Astrocyte of the spinal cord (primary cell): Measurements from ENCODE around the gene LRRIQ1.
A peak's percentile ranks its signal among the peaks of the same experiment; 100 is the strongest.

Experiments
- DNase-seq: peaks from one replicate; pipeline ENCODE4 v3.0.0; 2011; ENCODE audit warnings: low read depth, low spot score
- H3K4me3 ChIP-seq: 2 replicates; pipeline ENCODE4 v1.5.1; 2011; ENCODE audit warnings: low read depth, mild to moderate bottlenecking, low read length, moderate library complexity
- CTCF ChIP-seq: IDR thresholded peaks from 2 replicates; pipeline ENCODE4 v1.5.1; 2012; ENCODE audit warnings: low read depth, mild to moderate bottlenecking, low read length, inconsistent platforms
- in situ Hi-C: cut with HindIII; loops from 2 replicates; pipeline ENCODE4 v1.10.0; 2017; ENCODE audit warnings: low sequenced_read_pairs

LRRIQ1 gene

DNA sequence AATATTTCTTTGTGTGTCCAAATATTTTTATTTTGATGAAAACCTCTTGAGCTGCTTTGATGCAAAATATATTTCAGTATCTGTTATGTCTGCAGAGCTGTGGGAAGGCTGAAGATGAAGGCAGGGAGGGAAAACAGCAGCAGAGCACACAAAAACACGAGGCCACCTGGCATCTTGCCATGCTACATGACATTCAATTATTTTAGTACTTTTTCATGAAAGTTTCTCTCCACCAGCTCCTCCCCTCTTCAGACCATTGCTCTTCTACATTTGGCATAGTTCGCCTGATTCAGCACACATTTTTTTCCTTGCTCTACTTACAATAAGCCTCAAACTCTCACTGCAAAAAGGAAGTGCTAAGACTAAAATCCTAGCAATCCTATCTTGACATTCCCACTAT lies 239.2 kb downstream of the LRRIQ1 start:
- in situ Hi-C loops: no loop called here
- no peak overlapping the region for H3K4me3 ChIP-seq
- no peak for TF ChIP-seq CTCF
- DNase-seq: no peak

- no peak for TF ChIP-seq CTCF
- no peak for DNase-seq
- no peak overlapping the region for H3K4me3 ChIP-seq
- in situ Hi-C loops: no loop called here
Observed at GRCh38 chr12:85277191-85277590, 241.0 kb downstream of the LRRIQ1 start.

GRCh38 chr12:85277900-85278597 lies 241.9 kb downstream of the LRRIQ1 start:
- in situ Hi-C loops: no loop called here
- no peak for TF ChIP-seq CTCF
- DNase-seq: peak; percentile 22
- H3K4me3 ChIP-seq: no peak overlapping the region

- in situ Hi-C loops: no loop called here
- DNase-seq: peak; percentile 19
- H3K4me3 ChIP-seq: no peak overlapping the region
- TF ChIP-seq CTCF: no peak
Observed at GRCh38 chr12:85278598-85279448, 242.7 kb downstream of the LRRIQ1 start.

- no peak for TF ChIP-seq CTCF
Observed at GRCh38 chr12:85279449-85280164, 243.5 kb downstream of the LRRIQ1 start.

DNA sequence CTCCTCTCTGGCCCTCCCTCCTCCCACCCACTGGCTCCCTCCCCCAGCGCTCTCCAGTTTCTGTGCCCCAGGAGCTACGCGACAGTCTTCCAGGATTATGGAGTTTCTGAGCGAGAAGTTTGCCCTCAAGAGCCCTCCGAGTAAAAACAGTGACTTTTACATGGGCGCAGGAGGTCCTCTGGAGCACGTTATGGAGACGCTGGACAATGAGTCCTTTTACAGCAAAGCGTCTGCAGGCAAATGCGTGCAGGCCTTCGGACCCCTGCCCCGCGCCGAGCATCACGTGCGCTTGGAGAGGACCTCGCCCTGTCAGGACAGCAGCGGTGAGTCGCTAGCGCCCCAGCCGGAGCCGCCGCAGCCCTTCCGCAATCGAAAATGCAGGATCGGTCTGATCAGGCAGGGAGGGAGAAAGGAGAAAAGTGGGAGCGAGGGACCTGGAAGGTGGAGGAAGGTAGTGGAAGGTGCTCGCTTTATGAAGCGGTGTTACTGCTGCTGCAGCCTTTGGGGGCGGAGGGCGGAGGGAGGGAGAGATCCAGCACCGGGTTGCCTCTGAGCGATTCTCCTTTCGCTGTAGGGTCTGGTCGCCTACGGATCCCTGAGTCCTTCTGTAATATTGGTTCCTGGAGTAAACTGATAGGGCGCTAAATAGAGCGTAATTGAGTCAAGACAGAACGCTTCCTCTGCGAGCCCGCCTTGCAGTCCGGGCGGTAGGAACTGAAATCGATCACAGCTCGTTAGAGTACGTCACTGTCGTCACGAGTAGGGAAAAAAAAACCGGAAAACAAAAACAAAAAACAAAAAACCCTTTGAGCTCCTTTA lies 244.2 kb downstream of the LRRIQ1 start, which contains the start of gene ALX1:
Gene ALX1 (plus strand): TSS at position 56 of the 819 bp plus-strand sequence. CDS start 42 bp downstream, at position 98.
- peak; percentile 44 for DNase-seq
- no peak for TF ChIP-seq CTCF
- in situ Hi-C loops: no loop called here
- peak within 1 kb of the TSS; percentile 38 for H3K4me3 ChIP-seq

More at GRCh38 chr12:85279449-85280164, 243.5 kb downstream of the LRRIQ1 start:
- in situ Hi-C loops: no loop called here
- peak; percentile 29 for DNase-seq
- peak overlapping the region; percentile 38 for H3K4me3 ChIP-seq
